Measurements from ENCODE around the gene MCTP2.
A peak's percentile ranks its signal among the peaks of the same experiment; 100 is the strongest.

The MCTP2 gene

DNA sequence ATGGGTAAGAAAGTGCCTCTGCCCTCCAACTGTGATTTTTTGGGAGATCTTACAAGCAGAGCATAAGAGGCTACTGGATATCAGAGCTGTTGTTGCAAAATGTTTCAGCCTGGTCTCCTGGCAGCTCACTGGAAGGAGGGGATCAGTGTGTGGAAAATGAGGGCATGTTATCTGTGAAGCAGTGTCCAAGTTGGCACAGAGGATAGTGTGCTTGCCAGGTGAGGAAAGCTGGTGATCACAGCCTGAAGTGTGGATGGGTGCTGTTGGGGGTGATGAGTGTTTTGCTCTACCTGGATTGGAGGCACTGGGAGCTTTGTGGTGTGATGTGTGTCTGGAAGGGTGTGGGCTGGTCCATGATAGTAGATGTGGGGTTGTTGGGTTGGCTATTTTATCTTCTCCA lies 69.3 kb downstream of the MCTP2 start:
- H3K27me3 ChIP-seq (ENCODE audit: control insufficient read depth, low read length) = no peaks in the 10 kb centered on the region
- no peak overlapping the region for H3K4me2 ChIP-seq (ENCODE audit: low read length)
- peaks cover 23% of the 10 kb centered on the region for H3F3A ChIP-seq (ENCODE audit: control insufficient read depth, insufficient read depth)
- H3K9me2 ChIP-seq (replicated peaks; ENCODE audit: control insufficient read depth, low read length) = no peaks in the 10 kb centered on the region
- H4K20me1 ChIP-seq (ENCODE audit: control insufficient read depth, insufficient read depth, low read depth, low read length) = no peaks in the 10 kb centered on the region
- peaks cover 4% of the 10 kb centered on the region; the same call in 1 of the 2 replicates for H3K9me3 ChIP-seq (ENCODE audit: control insufficient read depth, insufficient read depth, low read length)
- no peak overlapping the region for H3K4me3 ChIP-seq (ENCODE audit: low read length)
- peaks cover 62% of the 10 kb centered on the region for H3K4me1 ChIP-seq (ENCODE audit: control insufficient read depth, low read length)
- TF ChIP-seq, protein P1, sequence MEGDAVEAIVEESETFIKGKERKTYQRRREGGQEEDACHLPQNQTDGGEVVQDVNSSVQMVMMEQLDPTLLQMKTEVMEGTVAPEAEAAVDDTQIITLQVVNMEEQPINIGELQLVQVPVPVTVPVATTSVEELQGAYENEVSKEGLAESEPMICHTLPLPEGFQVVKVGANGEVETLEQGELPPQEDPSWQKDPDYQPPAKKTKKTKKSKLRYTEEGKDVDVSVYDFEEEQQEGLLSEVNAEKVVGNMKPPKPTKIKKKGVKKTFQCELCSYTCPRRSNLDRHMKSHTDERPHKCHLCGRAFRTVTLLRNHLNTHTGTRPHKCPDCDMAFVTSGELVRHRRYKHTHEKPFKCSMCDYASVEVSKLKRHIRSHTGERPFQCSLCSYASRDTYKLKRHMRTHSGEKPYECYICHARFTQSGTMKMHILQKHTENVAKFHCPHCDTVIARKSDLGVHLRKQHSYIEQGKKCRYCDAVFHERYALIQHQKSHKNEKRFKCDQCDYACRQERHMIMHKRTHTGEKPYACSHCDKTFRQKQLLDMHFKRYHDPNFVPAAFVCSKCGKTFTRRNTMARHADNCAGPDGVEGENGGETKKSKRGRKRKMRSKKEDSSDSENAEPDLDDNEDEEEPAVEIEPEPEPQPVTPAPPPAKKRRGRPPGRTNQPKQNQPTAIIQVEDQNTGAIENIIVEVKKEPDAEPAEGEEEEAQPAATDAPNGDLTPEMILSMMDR (IDR thresholded peaks at IDR 0.05; ENCODE audit: low read depth, low read length, poor library complexity, severe bottlenecking) = no peak
- TF ChIP-seq EZH2phosphoT487 (IDR thresholded peaks at IDR 0.05; ENCODE audit: borderline replicate concordance, low read length) = no peak
- no peak overlapping the region for H3K27ac ChIP-seq (ENCODE audit: low read depth, low read length)
- H3K36me3 ChIP-seq (ENCODE audit: control insufficient read depth, low read length) = peaks cover 64% of the 10 kb centered on the region
- H3K79me2 ChIP-seq (ENCODE audit: control insufficient read depth, low read length) = peaks cover 44% of the 10 kb centered on the region

DNA sequence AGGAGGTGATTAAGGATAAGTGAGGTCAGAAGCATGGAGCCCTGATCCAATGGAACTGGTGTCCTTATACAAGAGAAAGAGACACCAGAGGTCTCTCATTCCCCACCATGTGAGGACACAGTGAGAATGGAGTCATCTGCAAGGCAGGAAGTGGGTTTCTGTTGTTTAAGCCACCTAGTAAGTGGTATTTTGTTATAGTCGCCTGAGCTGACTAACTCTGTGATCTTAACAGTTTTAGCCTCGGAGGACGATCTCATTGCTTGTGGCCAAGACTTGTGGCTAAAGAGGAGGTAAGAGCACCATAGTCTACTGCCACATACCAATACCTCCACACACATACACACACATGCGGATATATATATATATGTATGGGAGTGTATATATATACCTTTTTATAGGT lies 73.8 kb downstream of the MCTP2 start:
- no peaks in the 10 kb centered on the region for H3K27me3 ChIP-seq (ENCODE audit: control insufficient read depth, low read length)
- peaks cover 31% of the 10 kb centered on the region for H3K79me2 ChIP-seq (ENCODE audit: control insufficient read depth, low read length)
- peaks cover 88% of the 10 kb centered on the region for H3K36me3 ChIP-seq (ENCODE audit: control insufficient read depth, low read length)
- TF ChIP-seq, protein P1 (IDR thresholded peaks at IDR 0.05; ENCODE audit: low read depth, low read length, poor library complexity, severe bottlenecking) = no peak
- TF ChIP-seq EZH2phosphoT487 (IDR thresholded peaks at IDR 0.05; ENCODE audit: borderline replicate concordance, low read length) = no peak
- peak overlapping the region; percentile 30 for H3K4me3 ChIP-seq (ENCODE audit: low read length)
- H3K9me2 ChIP-seq (replicated peaks; ENCODE audit: control insufficient read depth, low read length) = no peaks in the 10 kb centered on the region
- peak overlapping the region; percentile 67 for H3K4me2 ChIP-seq (ENCODE audit: low read length)
- H3K27ac ChIP-seq (ENCODE audit: low read depth, low read length) = peak overlapping the region; percentile 78
- peaks cover 62% of the 10 kb centered on the region for H3K4me1 ChIP-seq (ENCODE audit: control insufficient read depth, low read length)
- H3K9me3 ChIP-seq (ENCODE audit: control insufficient read depth, insufficient read depth, low read length) = peaks cover 4% of the 10 kb centered on the region; the same call in 1 of the 2 replicates
- no peaks in the 10 kb centered on the region for H4K20me1 ChIP-seq (ENCODE audit: control insufficient read depth, insufficient read depth, low read depth, low read length)
- H3F3A ChIP-seq (ENCODE audit: control insufficient read depth, insufficient read depth) = 0 out of 2 replicates have a peak, but pooled peaks cover 4% of the 10 kb centered on the region

DNA sequence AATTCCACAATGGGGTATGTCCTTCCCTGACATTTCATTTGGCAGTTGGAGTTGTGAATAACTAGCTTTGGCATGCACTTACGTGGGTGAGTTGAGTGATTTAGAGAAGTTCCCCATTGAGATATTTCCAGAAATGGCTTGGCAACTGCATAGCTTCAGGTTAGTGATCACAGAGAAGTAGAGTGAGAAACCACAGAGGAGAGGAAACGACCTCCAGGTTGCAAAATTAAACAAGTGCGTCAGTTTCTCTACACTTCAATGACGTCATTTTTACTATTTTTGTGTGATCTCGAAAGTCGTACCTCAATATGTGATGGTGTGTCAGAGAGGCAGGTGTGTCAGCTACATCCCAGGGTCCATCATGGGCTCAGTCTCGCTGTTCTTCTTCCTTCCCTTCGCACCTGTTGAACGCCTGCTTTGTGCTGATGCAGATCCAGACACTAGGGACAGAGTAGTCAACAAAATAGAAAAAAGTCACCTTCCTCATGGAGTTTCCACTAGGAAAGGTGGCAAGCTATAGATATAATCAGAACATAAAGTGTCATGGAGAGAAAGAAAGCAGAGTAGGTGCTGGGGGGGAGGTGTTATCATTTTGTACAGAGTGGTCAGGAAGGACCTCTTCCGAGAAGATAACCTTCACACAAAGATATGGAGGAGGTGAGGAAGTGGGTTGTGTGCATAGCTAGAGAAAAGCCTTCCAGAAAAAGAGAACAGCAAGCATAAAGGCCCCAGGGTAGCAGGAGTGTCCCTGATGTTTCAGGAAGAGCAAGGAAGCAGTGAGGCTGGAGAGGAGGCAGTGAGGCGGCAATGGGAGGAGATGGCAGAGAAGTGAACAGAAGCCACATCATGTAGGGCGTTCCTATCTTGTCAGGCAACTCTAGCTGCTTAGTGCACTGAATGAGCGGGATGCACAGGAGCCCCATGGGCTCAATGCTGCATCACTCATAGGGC lies 75.6 kb downstream of the MCTP2 start:
- Histone ChIP-seq H3K4me2 (ENCODE audit: low read length) (peak overlapping the region; percentile 67), H3K27ac (ENCODE audit: low read depth, low read length) (peak overlapping the region; percentile 78), H3K9me2 (replicated peaks; ENCODE audit: control insufficient read depth, low read length) (no peaks in the 10 kb centered on the region), H3K27me3 (ENCODE audit: control insufficient read depth, low read length) (no peaks in the 10 kb centered on the region), H3K4me1 (ENCODE audit: control insufficient read depth, low read length) (peaks cover 66% of the 10 kb centered on the region), H4K20me1 (ENCODE audit: control insufficient read depth, insufficient read depth, low read depth, low read length) (no peaks in the 10 kb centered on the region), H3K9me3 (ENCODE audit: control insufficient read depth, insufficient read depth, low read length) (peaks cover 4% of the 10 kb centered on the region; the same call in 1 of the 2 replicates), H3K79me2 (ENCODE audit: control insufficient read depth, low read length) (peaks cover 22% of the 10 kb centered on the region), H3K4me3 (ENCODE audit: low read length) (peak overlapping the region; percentile 47), H3F3A (ENCODE audit: control insufficient read depth, insufficient read depth) (0 out of 2 replicates have a peak, but pooled peaks cover 4% of the 10 kb centered on the region), H3K36me3 (ENCODE audit: control insufficient read depth, low read length) (peaks cover 82% of the 10 kb centered on the region)
- TF ChIP-seq, protein P1 (IDR thresholded peaks at IDR 0.05; ENCODE audit: low read depth, low read length, poor library complexity, severe bottlenecking) = no peak
- no peak for TF ChIP-seq EZH2phosphoT487 (IDR thresholded peaks at IDR 0.05; ENCODE audit: borderline replicate concordance, low read length)

Data from DOHH2 (cell line).